ENCODE measurements around the gene PEX19.

DNA sequence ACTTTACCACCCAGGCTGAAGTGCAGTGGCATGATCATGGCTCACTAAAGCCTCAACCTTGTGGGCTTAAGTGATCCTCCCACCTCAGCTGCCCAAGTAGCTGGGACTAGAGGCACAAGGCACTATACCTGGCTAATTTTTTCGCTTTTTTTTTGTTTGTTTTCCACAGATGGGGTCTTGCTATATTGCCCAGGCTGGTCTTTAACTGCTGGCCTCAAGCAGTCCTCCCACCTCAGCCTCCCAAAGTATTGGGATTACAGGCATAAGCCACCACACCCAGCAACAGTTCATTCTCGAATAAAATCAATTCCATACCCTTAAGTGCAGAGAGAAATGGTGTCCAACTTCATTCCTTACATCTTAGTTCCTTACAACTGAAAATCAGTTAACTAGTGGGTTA lies 47.4 kb downstream of the PEX19 start:
- no peak for TF ChIP-seq POLR2A (IDR thresholded peaks at IDR 0.05)
- TF ChIP-seq, protein P1, sequence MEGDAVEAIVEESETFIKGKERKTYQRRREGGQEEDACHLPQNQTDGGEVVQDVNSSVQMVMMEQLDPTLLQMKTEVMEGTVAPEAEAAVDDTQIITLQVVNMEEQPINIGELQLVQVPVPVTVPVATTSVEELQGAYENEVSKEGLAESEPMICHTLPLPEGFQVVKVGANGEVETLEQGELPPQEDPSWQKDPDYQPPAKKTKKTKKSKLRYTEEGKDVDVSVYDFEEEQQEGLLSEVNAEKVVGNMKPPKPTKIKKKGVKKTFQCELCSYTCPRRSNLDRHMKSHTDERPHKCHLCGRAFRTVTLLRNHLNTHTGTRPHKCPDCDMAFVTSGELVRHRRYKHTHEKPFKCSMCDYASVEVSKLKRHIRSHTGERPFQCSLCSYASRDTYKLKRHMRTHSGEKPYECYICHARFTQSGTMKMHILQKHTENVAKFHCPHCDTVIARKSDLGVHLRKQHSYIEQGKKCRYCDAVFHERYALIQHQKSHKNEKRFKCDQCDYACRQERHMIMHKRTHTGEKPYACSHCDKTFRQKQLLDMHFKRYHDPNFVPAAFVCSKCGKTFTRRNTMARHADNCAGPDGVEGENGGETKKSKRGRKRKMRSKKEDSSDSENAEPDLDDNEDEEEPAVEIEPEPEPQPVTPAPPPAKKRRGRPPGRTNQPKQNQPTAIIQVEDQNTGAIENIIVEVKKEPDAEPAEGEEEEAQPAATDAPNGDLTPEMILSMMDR (IDR thresholded peaks at IDR 0.05): no peak

All from vagina (tissue), 2 donors.